ENCODE data around the gene MTHFD1.

MTHFD1 gene

GRCh38 chr14:64394423-64394822 is 6.3 kb downstream of the MTHFD1 start:
- Histone ChIP-seq H3K4me1 (ENCODE audit: insufficient read depth, poor library complexity, severe bottlenecking) (peaks cover 4% of the 10 kb centered on the region), H3K27me3 (ENCODE audit: insufficient read depth, poor library complexity, severe bottlenecking) (no peaks in the 10 kb centered on the region), H3K4me3 (ENCODE audit: severe bottlenecking) (no peak overlapping the region), H3K27ac (ENCODE audit: poor library complexity, severe bottlenecking) (no peak overlapping the region), H3K36me3 (ENCODE audit: low read depth) (peaks cover 51% of the 10 kb centered on the region), H3K9me3 (ENCODE audit: severe bottlenecking) (no peaks in the 10 kb centered on the region)
- DNase-seq (ENCODE audit: low spot score) = no peak
- ATAC-seq (ENCODE audit: low read depth) = no peak
- TF ChIP-seq CTCF (IDR thresholded peaks at IDR 0.05; ENCODE audit: poor library complexity, severe bottlenecking) = no peak

- ATAC-seq (ENCODE audit: low read depth) = no peak
- no peak overlapping the region for H3K4me3 ChIP-seq (ENCODE audit: severe bottlenecking)
- peaks cover 46% of the 10 kb centered on the region for H3K36me3 ChIP-seq (ENCODE audit: low read depth)
- no peaks in the 10 kb centered on the region for H3K27me3 ChIP-seq (ENCODE audit: insufficient read depth, poor library complexity, severe bottlenecking)
- DNase-seq (ENCODE audit: low spot score) = no peak
- no peak for TF ChIP-seq CTCF (IDR thresholded peaks at IDR 0.05; ENCODE audit: poor library complexity, severe bottlenecking)
- no peaks in the 10 kb centered on the region for H3K9me3 ChIP-seq (ENCODE audit: severe bottlenecking)
- no peak overlapping the region for H3K27ac ChIP-seq (ENCODE audit: poor library complexity, severe bottlenecking)
- H3K4me1 ChIP-seq (ENCODE audit: insufficient read depth, poor library complexity, severe bottlenecking) = no peaks in the 10 kb centered on the region
Measured at GRCh38 chr14:64394977-64395633, 7.0 kb downstream of the MTHFD1 start.

GRCh38 chr14:64400829-64401459 is 12.8 kb downstream of the MTHFD1 start:
- Histone ChIP-seq H3K36me3 (ENCODE audit: low read depth) (peaks cover 59% of the 10 kb centered on the region), H3K4me3 (ENCODE audit: severe bottlenecking) (no peak overlapping the region), H3K9me3 (ENCODE audit: severe bottlenecking) (no peaks in the 10 kb centered on the region), H3K27me3 (ENCODE audit: insufficient read depth, poor library complexity, severe bottlenecking) (no peaks in the 10 kb centered on the region), H3K4me1 (ENCODE audit: insufficient read depth, poor library complexity, severe bottlenecking) (no peaks in the 10 kb centered on the region), H3K27ac (ENCODE audit: poor library complexity, severe bottlenecking) (no peak overlapping the region)
- ATAC-seq (ENCODE audit: low read depth) (no peak), DNase-seq (ENCODE audit: low spot score) (no peak)
- no peak for TF ChIP-seq CTCF (IDR thresholded peaks at IDR 0.05; ENCODE audit: poor library complexity, severe bottlenecking)

GRCh38 chr14:64401949-64402348 is 13.8 kb downstream of the MTHFD1 start:
- Histone ChIP-seq H3K4me1 (ENCODE audit: insufficient read depth, poor library complexity, severe bottlenecking) (no peaks in the 10 kb centered on the region), H3K27ac (ENCODE audit: poor library complexity, severe bottlenecking) (no peak overlapping the region), H3K4me3 (ENCODE audit: severe bottlenecking) (no peak overlapping the region), H3K27me3 (ENCODE audit: insufficient read depth, poor library complexity, severe bottlenecking) (no peaks in the 10 kb centered on the region), H3K9me3 (ENCODE audit: severe bottlenecking) (no peaks in the 10 kb centered on the region), H3K36me3 (ENCODE audit: low read depth) (peaks cover 69% of the 10 kb centered on the region)
- DNase-seq (ENCODE audit: low spot score) = no peak
- TF ChIP-seq CTCF (IDR thresholded peaks at IDR 0.05; ENCODE audit: poor library complexity, severe bottlenecking) = no peak
- ATAC-seq (ENCODE audit: low read depth) = no peak

GRCh38 chr14:64405295-64405694 is 17.1 kb downstream of the MTHFD1 start:
- no peaks in the 10 kb centered on the region for H3K4me1 ChIP-seq (ENCODE audit: insufficient read depth, poor library complexity, severe bottlenecking)
- H3K27me3 ChIP-seq (ENCODE audit: insufficient read depth, poor library complexity, severe bottlenecking) = no peaks in the 10 kb centered on the region
- H3K4me3 ChIP-seq (ENCODE audit: severe bottlenecking) = no peak overlapping the region
- H3K27ac ChIP-seq (ENCODE audit: poor library complexity, severe bottlenecking) = no peak overlapping the region
- no peaks in the 10 kb centered on the region for H3K9me3 ChIP-seq (ENCODE audit: severe bottlenecking)
- no peak for TF ChIP-seq CTCF (IDR thresholded peaks at IDR 0.05; ENCODE audit: poor library complexity, severe bottlenecking)
- no peak for DNase-seq (ENCODE audit: low spot score)
- H3K36me3 ChIP-seq (ENCODE audit: low read depth) = peaks cover 77% of the 10 kb centered on the region
- ATAC-seq (ENCODE audit: low read depth) = no peak
